LNCaP clone FGC (cell line): Measurements from ENCODE around the gene THTPA.

Source experiments
- DNase-seq: peaks from one replicate; pipeline ENCODE4 v3.0.0-alpha.2; 2011; ENCODE audit warnings: low read depth
- H3K4me3 ChIP-seq: 2 replicates; pipeline ENCODE4 v1.5.1; 2011; ENCODE audit warnings: mild to moderate bottlenecking, low read depth, low read length, control low read depth
- CTCF ChIP-seq: IDR thresholded peaks from 2 replicates; pipeline ENCODE4 v1.5.1; 2012; ENCODE audit warnings: mild to moderate bottlenecking; ENCODE audit not compliant: control insufficient read depth, insufficient read depth; ENCODE audit errors: extremely low read depth

THTPA gene

GRCh38 chr14:23539248-23540140 is 16.6 kb upstream of the THTPA start:
- TF ChIP-seq CTCF, result peak; percentile 79
- DNase-seq, result no peak
- H3K4me3 ChIP-seq, result no peak overlapping the region

GRCh38 chr14:23540141-23540469 is 16.0 kb upstream of the THTPA start:
- H3K4me3 ChIP-seq, result no peak overlapping the region
- no peak for TF ChIP-seq CTCF
- DNase-seq, result no peak

GRCh38 chr14:23542261-23542660 is 13.8 kb upstream of the THTPA start:
- no peak for TF ChIP-seq CTCF

GRCh38 chr14:23543403-23543802 is 12.7 kb upstream of the THTPA start:
- H3K4me3 ChIP-seq, result no peak overlapping the region
- no peak for TF ChIP-seq CTCF
- DNase-seq, result no peak

More at GRCh38 chr14:23542261-23542660, 13.8 kb upstream of the THTPA start:
- DNase-seq, result no peak
- no peak overlapping the region for H3K4me3 ChIP-seq

GRCh38 chr14:23544511-23545447 is 11.3 kb upstream of the THTPA start:
- no peak overlapping the region for H3K4me3 ChIP-seq
- no peak for DNase-seq
- TF ChIP-seq CTCF, result no peak

GRCh38 chr14:23545740-23546365 is 10.2 kb upstream of the THTPA start:
- TF ChIP-seq CTCF, result no peak
- H3K4me3 ChIP-seq, result no peak overlapping the region
- DNase-seq, result no peak
